Measurements from ENCODE around the gene PLCB4.

PLCB4 gene

GRCh38 chr20:9214685-9215084, 145.8 kb downstream of the PLCB4 start:
- no peak for TF ChIP-seq SIN3A (IDR thresholded peaks at IDR 0.05; ENCODE audit: borderline replicate concordance, insufficient read depth, low read length)
- no peak for TF ChIP-seq POLR2AphosphoS5 (IDR thresholded peaks at IDR 0.05; ENCODE audit: low read depth, low read length)
- no peak for TF ChIP-seq TAF1 (IDR thresholded peaks at IDR 0.05; ENCODE audit: borderline replicate concordance, insufficient read depth, low read length)
- no peak for TF ChIP-seq REST (IDR thresholded peaks at IDR 0.05; ENCODE audit: insufficient read depth in 1 of 2, low read depth in 2 of 2, low read length in 2 of 2)
- TF ChIP-seq FOXP2 (optimal IDR thresholded peaks at IDR 0.05; ENCODE audit: borderline replicate concordance, extremely low read depth, extremely low read length, insufficient read depth) = no peak

- TF ChIP-seq SIN3A (IDR thresholded peaks at IDR 0.05; ENCODE audit: borderline replicate concordance, insufficient read depth, low read length) (no peak), REST (IDR thresholded peaks at IDR 0.05; ENCODE audit: insufficient read depth in 1 of 2, low read depth in 2 of 2, low read length in 2 of 2) (no peak), FOXP2 (optimal IDR thresholded peaks at IDR 0.05; ENCODE audit: borderline replicate concordance, extremely low read depth, extremely low read length, insufficient read depth) (no peak), POLR2AphosphoS5 (IDR thresholded peaks at IDR 0.05; ENCODE audit: low read depth, low read length) (no peak), TAF1 (IDR thresholded peaks at IDR 0.05; ENCODE audit: borderline replicate concordance, insufficient read depth, low read length) (no peak)
Observed at GRCh38 chr20:9215539-9215938, 146.7 kb downstream of the PLCB4 start.

- TF ChIP-seq POLR2AphosphoS5 (IDR thresholded peaks at IDR 0.05; ENCODE audit: low read depth, low read length) (no peak), FOXP2 (optimal IDR thresholded peaks at IDR 0.05; ENCODE audit: borderline replicate concordance, extremely low read depth, extremely low read length, insufficient read depth) (no peak), TAF1 (IDR thresholded peaks at IDR 0.05; ENCODE audit: borderline replicate concordance, insufficient read depth, low read length) (no peak), REST (IDR thresholded peaks at IDR 0.05; ENCODE audit: insufficient read depth in 1 of 2, low read depth in 2 of 2, low read length in 2 of 2) (no peak), SIN3A (IDR thresholded peaks at IDR 0.05; ENCODE audit: borderline replicate concordance, insufficient read depth, low read length) (no peak)
Observed at GRCh38 chr20:9218531-9218961, 149.7 kb downstream of the PLCB4 start.

DNA sequence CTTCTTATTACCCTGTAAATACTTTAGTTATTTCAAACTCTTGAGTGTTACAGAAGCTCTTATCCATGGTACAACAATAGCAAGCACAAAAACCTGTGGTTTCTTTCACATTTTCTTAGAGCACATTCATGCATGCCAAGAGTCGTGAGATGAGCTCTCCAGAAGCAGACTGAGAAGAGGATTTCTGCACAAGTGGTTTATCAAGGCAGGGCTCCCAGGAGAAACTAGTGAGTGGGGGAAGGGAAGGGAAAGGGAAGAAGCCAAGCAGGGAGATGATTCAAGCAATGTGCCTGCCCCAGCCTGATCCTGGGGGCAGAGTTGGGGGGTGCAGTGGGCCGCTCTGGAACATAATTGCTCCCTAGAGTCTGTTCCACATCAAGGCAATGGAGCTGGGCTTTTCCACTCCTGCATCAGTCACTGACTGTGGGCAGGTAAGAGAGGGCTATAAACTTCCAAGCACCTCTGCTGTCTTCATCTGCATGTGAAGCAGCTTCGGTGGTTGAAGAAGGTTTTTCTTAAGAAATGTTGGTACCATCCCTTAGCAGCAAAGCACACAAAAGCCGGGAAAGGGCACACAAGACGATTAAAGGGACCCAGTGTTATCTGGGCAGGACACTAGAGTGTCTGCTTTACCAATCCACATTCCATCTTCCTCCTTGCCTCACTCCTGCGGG, 152.1 kb downstream of the PLCB4 start:
- TF ChIP-seq FOXP2 (optimal IDR thresholded peaks at IDR 0.05; ENCODE audit: borderline replicate concordance, extremely low read depth, extremely low read length, insufficient read depth) (no peak), POLR2AphosphoS5 (IDR thresholded peaks at IDR 0.05; ENCODE audit: low read depth, low read length) (no peak), TAF1 (IDR thresholded peaks at IDR 0.05; ENCODE audit: borderline replicate concordance, insufficient read depth, low read length) (no peak), REST (IDR thresholded peaks at IDR 0.05; ENCODE audit: insufficient read depth in 1 of 2, low read depth in 2 of 2, low read length in 2 of 2) (no peak), SIN3A (IDR thresholded peaks at IDR 0.05; ENCODE audit: borderline replicate concordance, insufficient read depth, low read length) (no peak)

All from PFSK-1 (cell line).